Measurements from ENCODE around the gene BAX. TPM values are rescaled to one million over a fixed set of nuclear protein-coding genes. Genes with fewer than 3 reads are reported as not detected.

Gene BAX
- total and polyA plus RNA-seq, 2 of the 13 experiments (the other 11 are each of a cell fraction or from before 2014, with no cell fraction given): 139 to 176 TPM

GRCh38 chr19:48965806-48966540 is 11.3 kb downstream of the BAX start (continued):
- TF ChIP-seq ZNF501 (CRISPR knock-in tag; IDR thresholded peaks at IDR 0.05): no peak
- TF ChIP-seq ZNF780A (CRISPR knock-in tag; IDR thresholded peaks at IDR 0.05): peak; percentile 77; the same call in 1 of the 2 replicates
- TF ChIP-seq MYC (CRISPR knock-in tag; IDR thresholded peaks at IDR 0.05; ENCODE audit: borderline replicate concordance): peak; percentile 55; the same call in 1 of the 2 replicates
- peak; percentile 89 for TF ChIP-seq HNRNPL (IDR thresholded peaks at IDR 0.05; ENCODE audit: low read depth, low read length)
- peak; percentile 92 for TF ChIP-seq ZNF143 (CRISPR knock-in tag; IDR thresholded peaks at IDR 0.05)
- 0 out of 2 replicates have a peak, but pooled peaks have one; percentile 9 for TF ChIP-seq AHR (CRISPR knock-in tag; IDR thresholded peaks at IDR 0.05)
- 0 out of 2 replicates have a peak, but pooled peaks have one; percentile 30 for TF ChIP-seq ZNF510 (CRISPR knock-in tag; IDR thresholded peaks at IDR 0.05; ENCODE audit: low read depth)
- no peak; the same call in 1 of the 2 replicates for TF ChIP-seq TOPORS (CRISPR knock-in tag; IDR thresholded peaks at IDR 0.05)
- TF ChIP-seq NONO (IDR thresholded peaks at IDR 0.05): no peak
- TF ChIP-seq NONO (CRISPR knock-in tag; conservative IDR thresholded peaks at IDR 0.05): peak; percentile 10; the same call in 1 of the 2 replicates
- no peak for TF ChIP-seq ZBTB40 (IDR thresholded peaks at IDR 0.05)
- TF ChIP-seq ZBTB40 (CRISPR knock-in tag; IDR thresholded peaks at IDR 0.05): 0 out of 2 replicates have a peak, but pooled peaks have one; percentile 10
- TF ChIP-seq TMF1 (CRISPR knock-in tag; IDR thresholded peaks at IDR 0.05; ENCODE audit: low read depth): peak; percentile 46
- no peak for TF ChIP-seq EED (CRISPR knock-in tag; IDR thresholded peaks at IDR 0.05)
- TF ChIP-seq ZFX (CRISPR knock-in tag; IDR thresholded peaks at IDR 0.05; ENCODE audit: low read depth): peak; percentile 45; the same call in 1 of the 2 replicates
- no peak for TF ChIP-seq SMAD9 (CRISPR knock-in tag; IDR thresholded peaks at IDR 0.05)
- 0 out of 2 replicates have a peak, but pooled peaks have one; percentile 29 for TF ChIP-seq GFI1 (CRISPR knock-in tag; IDR thresholded peaks at IDR 0.05; ENCODE audit: borderline replicate concordance)
- no peak for TF ChIP-seq ZNF24 (IDR thresholded peaks at IDR 0.05)
- TF ChIP-seq POLR2A (IDR thresholded peaks at IDR 0.05; ENCODE audit: insufficient read depth in 1 of 2, low read depth in 2 of 2, low read length in 2 of 2): peak in 1 of 2 experiments; percentile 46; a peak in 2 of 4 replicates
- TF ChIP-seq AGO1 (IDR thresholded peaks at IDR 0.05; ENCODE audit: low read depth, low read length, poor library complexity, severe bottlenecking): peak; percentile 70
